ENCODE data around the gene VWC2L. TPM values are rescaled to one million over a fixed set of nuclear protein-coding genes. Genes with fewer than 3 reads are reported as not detected.

The VWC2L gene
- total RNA-seq, 1 donor from 2014 or later, result not detected

DNA sequence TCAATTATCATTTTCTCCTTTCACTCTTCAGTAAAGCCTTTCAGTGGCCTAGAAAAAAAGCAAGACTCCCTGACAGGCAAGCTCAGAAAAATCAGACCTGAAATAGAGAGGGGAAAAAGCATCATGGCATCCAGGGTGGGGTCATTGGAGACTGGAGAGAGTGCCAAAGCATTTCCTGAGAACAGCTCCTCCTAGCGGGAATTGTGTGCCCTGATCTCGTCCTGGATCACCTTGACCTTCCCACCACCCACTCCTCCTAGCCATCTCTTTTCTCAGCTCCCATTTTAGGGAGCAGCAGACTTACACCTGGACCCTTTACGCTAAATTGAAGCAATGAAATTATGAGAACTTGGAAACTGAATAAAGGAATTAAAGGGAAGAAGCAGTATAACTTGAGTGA, 176.6 kb downstream of the VWC2L start:
- Mint-ChIP-seq H3K4me1 (ENCODE audit: low read depth) (no peaks in the 10 kb centered on the region), H3K4me3 (ENCODE audit: unreplicated experiment) (no peak overlapping the region), H3K27me3 (ENCODE audit: low read depth) (no peaks in the 10 kb centered on the region), H3K27ac (ENCODE audit: unreplicated experiment) (no peak overlapping the region), H3K9me3 (ENCODE audit: low read depth) (no peaks in the 10 kb centered on the region), H3K36me3 (ENCODE audit: low read depth) (no peaks in the 10 kb centered on the region)
- DNase-seq (ENCODE audit: low spot score), result no peak
- TF ChIP-seq, protein P1, sequence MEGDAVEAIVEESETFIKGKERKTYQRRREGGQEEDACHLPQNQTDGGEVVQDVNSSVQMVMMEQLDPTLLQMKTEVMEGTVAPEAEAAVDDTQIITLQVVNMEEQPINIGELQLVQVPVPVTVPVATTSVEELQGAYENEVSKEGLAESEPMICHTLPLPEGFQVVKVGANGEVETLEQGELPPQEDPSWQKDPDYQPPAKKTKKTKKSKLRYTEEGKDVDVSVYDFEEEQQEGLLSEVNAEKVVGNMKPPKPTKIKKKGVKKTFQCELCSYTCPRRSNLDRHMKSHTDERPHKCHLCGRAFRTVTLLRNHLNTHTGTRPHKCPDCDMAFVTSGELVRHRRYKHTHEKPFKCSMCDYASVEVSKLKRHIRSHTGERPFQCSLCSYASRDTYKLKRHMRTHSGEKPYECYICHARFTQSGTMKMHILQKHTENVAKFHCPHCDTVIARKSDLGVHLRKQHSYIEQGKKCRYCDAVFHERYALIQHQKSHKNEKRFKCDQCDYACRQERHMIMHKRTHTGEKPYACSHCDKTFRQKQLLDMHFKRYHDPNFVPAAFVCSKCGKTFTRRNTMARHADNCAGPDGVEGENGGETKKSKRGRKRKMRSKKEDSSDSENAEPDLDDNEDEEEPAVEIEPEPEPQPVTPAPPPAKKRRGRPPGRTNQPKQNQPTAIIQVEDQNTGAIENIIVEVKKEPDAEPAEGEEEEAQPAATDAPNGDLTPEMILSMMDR (IDR thresholded peaks at IDR 0.05), result peak; percentile 40

DNA sequence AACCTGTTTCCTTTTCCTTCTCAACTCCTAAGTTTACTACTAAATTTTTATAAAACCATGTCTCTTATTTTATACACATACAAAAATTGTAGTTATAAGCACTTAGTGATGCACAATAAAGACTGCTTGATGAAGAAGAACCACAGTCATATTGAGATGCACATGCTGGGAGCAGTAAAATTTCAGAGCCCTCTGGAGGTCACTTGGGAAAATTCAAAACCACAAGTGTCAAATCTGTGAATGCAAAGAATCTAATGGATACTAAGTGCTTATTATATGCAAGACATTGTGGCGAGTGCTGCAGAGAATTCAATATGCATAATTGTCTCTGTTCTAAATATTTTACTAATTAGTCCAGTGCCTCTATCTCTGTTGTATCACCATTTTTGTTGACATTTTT, 180.5 kb downstream of the VWC2L start:
- peaks cover 19% of the 10 kb centered on the region for H3K4me1 Mint-ChIP-seq (ENCODE audit: low read depth)

DNA sequence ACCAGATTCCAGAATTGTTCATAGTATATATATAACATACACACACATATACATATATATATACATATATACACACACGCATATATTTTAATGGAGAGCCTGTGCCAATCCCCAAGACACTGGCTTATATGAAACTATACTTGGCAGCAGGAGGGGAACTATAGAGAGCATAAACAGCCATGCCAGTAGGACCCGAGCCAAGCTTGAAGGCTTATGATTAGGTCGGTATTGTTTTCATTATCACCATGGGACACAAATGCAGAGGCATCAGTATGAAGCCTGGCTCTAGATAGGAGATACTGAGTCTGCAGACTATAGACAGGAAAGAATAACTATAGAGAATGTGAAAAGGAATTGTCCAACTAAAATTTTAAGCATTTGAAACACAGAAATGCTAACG, 181.2 kb downstream of the VWC2L start:
- Mint-ChIP-seq H3K36me3 (ENCODE audit: low read depth) (no peaks in the 10 kb centered on the region), H3K4me3 (ENCODE audit: unreplicated experiment) (no peak overlapping the region), H3K27me3 (ENCODE audit: low read depth) (no peaks in the 10 kb centered on the region), H3K27ac (ENCODE audit: unreplicated experiment) (no peak overlapping the region), H3K9me3 (ENCODE audit: low read depth) (no peaks in the 10 kb centered on the region), H3K4me1 (ENCODE audit: low read depth) (peaks cover 19% of the 10 kb centered on the region)
- no peak for DNase-seq (ENCODE audit: low spot score)
- TF ChIP-seq, protein P1 (IDR thresholded peaks at IDR 0.05), result no peak

More for the DNA sequence above, 180.5 kb downstream of the VWC2L start:
- no peak for DNase-seq (ENCODE audit: low spot score)
- Mint-ChIP-seq H3K27ac (ENCODE audit: unreplicated experiment) (no peak overlapping the region), H3K4me3 (ENCODE audit: unreplicated experiment) (no peak overlapping the region), H3K27me3 (ENCODE audit: low read depth) (no peaks in the 10 kb centered on the region), H3K9me3 (ENCODE audit: low read depth) (no peaks in the 10 kb centered on the region), H3K36me3 (ENCODE audit: low read depth) (no peaks in the 10 kb centered on the region)
- TF ChIP-seq, protein P1 (IDR thresholded peaks at IDR 0.05), result peak; percentile 73

DNA sequence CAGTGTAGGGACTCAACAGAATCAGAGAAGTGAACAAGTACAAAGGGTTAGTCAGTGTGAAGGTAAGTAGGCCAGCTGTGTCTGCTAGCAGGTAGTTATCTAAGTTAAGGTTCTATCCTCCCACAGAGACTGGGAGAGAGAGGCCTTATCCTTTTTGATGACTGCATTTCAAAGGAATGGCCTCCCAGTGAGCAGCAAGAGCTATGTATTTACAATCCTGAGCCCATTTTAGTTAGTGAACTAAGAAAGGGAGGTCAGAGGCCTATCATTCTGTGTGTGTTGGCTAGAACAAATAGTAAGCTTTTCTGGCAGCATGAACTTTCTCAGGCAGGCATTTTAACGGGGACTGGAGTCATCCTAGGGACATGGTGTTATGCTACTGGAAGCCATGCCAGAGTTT, 182.9 kb downstream of the VWC2L start:
- Mint-ChIP-seq H3K27me3 (ENCODE audit: low read depth) (no peaks in the 10 kb centered on the region), H3K4me1 (ENCODE audit: low read depth) (peaks cover 19% of the 10 kb centered on the region), H3K4me3 (ENCODE audit: unreplicated experiment) (no peak overlapping the region), H3K27ac (ENCODE audit: unreplicated experiment) (peak overlapping the region; percentile 74), H3K9me3 (ENCODE audit: low read depth) (no peaks in the 10 kb centered on the region), H3K36me3 (ENCODE audit: low read depth) (no peaks in the 10 kb centered on the region)
- DNase-seq (ENCODE audit: low spot score), result no peak
- TF ChIP-seq, protein P1 (IDR thresholded peaks at IDR 0.05), result no peak

DNA sequence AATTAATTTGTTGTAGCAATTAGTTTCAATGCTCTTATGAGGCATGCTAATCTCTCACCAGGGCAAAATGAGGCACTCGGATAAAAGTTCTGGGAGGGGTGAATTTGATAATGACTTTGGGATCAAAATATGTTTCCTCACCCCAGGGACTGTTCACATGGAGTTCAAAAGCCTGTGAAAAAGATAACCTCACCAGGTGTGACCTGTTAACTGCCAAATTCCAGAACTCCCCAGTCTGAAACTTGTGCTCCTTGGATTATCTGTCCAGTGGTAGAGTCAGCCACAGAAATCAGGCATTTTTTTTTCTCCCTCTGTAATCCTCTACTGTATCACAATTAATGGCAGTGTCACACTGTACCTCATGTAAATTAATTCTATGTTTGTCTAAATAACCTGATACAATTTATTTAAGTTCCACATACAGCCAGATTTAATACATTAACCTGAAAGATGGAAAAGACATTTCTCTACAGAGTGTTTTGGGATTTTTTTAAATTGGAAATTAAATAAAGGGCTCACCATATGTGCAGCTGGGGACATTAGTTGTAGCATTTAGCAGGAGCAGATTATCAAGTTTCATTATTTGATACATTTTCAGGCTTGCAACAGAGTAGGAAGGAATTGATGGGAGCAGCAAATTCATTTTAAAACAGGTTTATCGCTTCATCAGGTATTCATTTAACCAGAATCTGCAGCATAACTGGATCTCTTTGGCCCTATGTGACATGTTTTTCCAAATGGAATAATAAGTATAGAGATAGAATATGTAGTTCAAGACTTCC, 191.2 kb downstream of the VWC2L start:
- peaks cover 2% of the 10 kb centered on the region for H3K9me3 Mint-ChIP-seq (ENCODE audit: low read depth)

More for the DNA sequence above, 191.2 kb downstream of the VWC2L start:
- TF ChIP-seq, protein P1 (IDR thresholded peaks at IDR 0.05), result no peak
- no peak for DNase-seq (ENCODE audit: low spot score)
- Mint-ChIP-seq H3K4me3 (ENCODE audit: unreplicated experiment) (no peak overlapping the region), H3K4me1 (ENCODE audit: low read depth) (peaks cover 6% of the 10 kb centered on the region), H3K27ac (ENCODE audit: unreplicated experiment) (no peak overlapping the region), H3K27me3 (ENCODE audit: low read depth) (no peaks in the 10 kb centered on the region), H3K36me3 (ENCODE audit: low read depth) (no peaks in the 10 kb centered on the region)
